Neural cell (in vitro differentiated cells): Measurements from ENCODE around the gene FILIP1L. TPM values are rescaled to one million over a fixed set of nuclear protein-coding genes. Genes with fewer than 3 reads are reported as not detected.
A peak's percentile ranks its signal among the peaks of the same experiment; 100 is the strongest.

Experiments used
- H2AFZ ChIP-seq: fragments of 200-600, 300-800 bp; sonication (generic), shearing (Covaris generic); 2 replicates; pipeline ENCODE4 v1.6.0; 2014; ENCODE audit warnings: low read depth, mild to moderate bottlenecking, antibody characterized with exemption, low read length, moderate library complexity
- H3F3A ChIP-seq: fragments of 200-600 bp; shearing (Covaris generic); 2 replicates; pipeline ENCODE4 v1.6.1; 2016; ENCODE audit warnings: mild to moderate bottlenecking, moderate library complexity, mixed read lengths, antibody characterized with exemption, low read length; ENCODE audit not compliant: insufficient read depth, poor library complexity, severe bottlenecking
- H3K27ac ChIP-seq: fragments of 200-600, 300-800 bp; sonication (generic), shearing (Covaris generic); 2 replicates; pipeline ENCODE4 v1.5.1; 2014; ENCODE audit warnings: mild to moderate bottlenecking, low read length, moderate library complexity
- H3K27me3 ChIP-seq: fragments of 300-800, 200-600 bp; sonication (generic), shearing (Covaris generic); 2 replicates; pipeline ENCODE4 v1.6.0; 2014; ENCODE audit warnings: mild to moderate bottlenecking, low read depth, low read length, moderate library complexity; ENCODE audit not compliant: insufficient read depth
- H3K36me3 ChIP-seq: fragments of 300-800, 200-600 bp; sonication (generic), shearing (Covaris generic); 2 replicates; pipeline ENCODE4 v1.5.1; 2014; ENCODE audit warnings: mild to moderate bottlenecking, antibody characterized with exemption, low read length, moderate library complexity; ENCODE audit not compliant: insufficient read depth
- H3K4me2 ChIP-seq: fragments of 300-800, 200-600 bp; sonication (generic), shearing (Covaris generic); 2 replicates; pipeline ENCODE4 v1.6.0; 2014; ENCODE audit warnings: mild to moderate bottlenecking, low read length
- H3K4me3 ChIP-seq: fragments of 300-800, 200-600 bp; sonication (generic), shearing (Covaris generic); 2 replicates; pipeline ENCODE4 v1.5.1; 2014; ENCODE audit warnings: mild to moderate bottlenecking, low read length, moderate library complexity
- H3K79me2 ChIP-seq: fragments of 200-600 bp; shearing (Covaris generic); replicated peaks from 2 replicates; pipeline ENCODE4 v1.6.0; 2014; ENCODE audit warnings: mild to moderate bottlenecking, low read length, moderate library complexity; ENCODE audit not compliant: insufficient read depth
- H3K9ac ChIP-seq: fragments of 300-800, 200-600 bp; sonication (generic), shearing (Covaris generic); 2 replicates; pipeline ENCODE4 v1.6.1; 2016; ENCODE audit warnings: mild to moderate bottlenecking, low read length, mixed read lengths
- H3K9me2 ChIP-seq: fragments of 200-600 bp; shearing (Covaris generic); 2 replicates; pipeline ENCODE4 v1.6.1; 2016; ENCODE audit warnings: mild to moderate bottlenecking, low read length, mixed read lengths; ENCODE audit not compliant: insufficient read depth
- H3K9me3 ChIP-seq: fragments of 200-600, 300-800 bp; sonication (generic), shearing (Covaris generic); 2 replicates; pipeline ENCODE4 v1.6.1; 2016; ENCODE audit warnings: mild to moderate bottlenecking, mixed run types, low read length, moderate library complexity, mixed read lengths
- H4K20me1 ChIP-seq: fragments of 200-600 bp; shearing (Covaris generic); 2 replicates; pipeline ENCODE4 v1.6.1; 2016; ENCODE audit warnings: mild to moderate bottlenecking, mixed run types; ENCODE audit not compliant: insufficient read depth
- CTCF ChIP-seq: fragments of 450-650 bp; IDR thresholded peaks from 2 replicates; pipeline ENCODE4 v1.5.1; 2014; ENCODE audit warnings: antibody characterized with exemption, mild to moderate bottlenecking, moderate library complexity; ENCODE audit not compliant: poor library complexity, severe bottlenecking
- EP300 ChIP-seq: fragments of 450-650 bp; conservative IDR thresholded peaks from 2 replicates; pipeline ENCODE4 v1.6.1; 2014; ENCODE audit warnings: antibody characterized with exemption, mild to moderate bottlenecking, moderate library complexity; ENCODE audit not compliant: poor library complexity, severe bottlenecking
- EZH2 ChIP-seq: fragments of 200-600, 300-800 bp; shearing (Covaris generic), sonication (generic); IDR thresholded peaks from 2 replicates; pipeline ENCODE4 v1.6.1; 2014; ENCODE audit warnings: antibody characterized with exemption, low read length, borderline replicate concordance, mild to moderate bottlenecking; ENCODE audit not compliant: insufficient read depth, poor library complexity, severe bottlenecking
- MXI1 ChIP-seq: fragments of 450-650 bp; conservative IDR thresholded peaks from 2 replicates; pipeline ENCODE4 v1.6.1; 2014; ENCODE audit warnings: antibody characterized with exemption, mild to moderate bottlenecking; ENCODE audit not compliant: poor library complexity, severe bottlenecking
- POLR2AphosphoS5 ChIP-seq: IDR thresholded peaks from 2 replicates; pipeline ENCODE4 v1.6.1; 2012
- RAD21 ChIP-seq: fragments of 450-650 bp; conservative IDR thresholded peaks from 2 replicates; pipeline ENCODE4 v1.6.1; 2014; ENCODE audit warnings: antibody characterized with exemption, mild to moderate bottlenecking, moderate library complexity
- REST ChIP-seq: IDR thresholded peaks from 2 replicates; pipeline ENCODE4 v1.6.1; 2012; ENCODE audit warnings: borderline replicate concordance
- SMC3 ChIP-seq: fragments of 450-650 bp; conservative IDR thresholded peaks from 2 replicates; pipeline ENCODE4 v1.6.1; 2014; ENCODE audit warnings: antibody characterized with exemption, mild to moderate bottlenecking, moderate library complexity; ENCODE audit not compliant: poor library complexity
- TAF1 ChIP-seq: IDR thresholded peaks from 2 replicates; pipeline ENCODE4 v1.6.1; 2012; ENCODE audit warnings: low read depth
- polyA plus RNA-seq: library from polyadenylated mRNA; depleted of rRNA; stranded (reverse); fragments of >200 nt; gene quantifications from 2 replicates; pipeline ENCODE4 v1.2.3, GENCODE V29; 2014

The FILIP1L gene
- polyA plus RNA-seq, 1 donor from 2014 or later = 0.27 TPM

GRCh38 chr3:99858469-99858868 lies 255.8 kb downstream of the FILIP1L start:
- no peak overlapping the region for H3K4me2 ChIP-seq
- H3K9me3 ChIP-seq = no peaks in the 10 kb centered on the region
- no peaks in the 10 kb centered on the region for H3K79me2 ChIP-seq
- peak overlapping the region; percentile 13 for H3K27ac ChIP-seq
- H3K27me3 ChIP-seq = no peaks in the 10 kb centered on the region
- no peaks in the 10 kb centered on the region for H4K20me1 ChIP-seq
- peak; percentile 18 for TF ChIP-seq POLR2AphosphoS5
- no peak for TF ChIP-seq RAD21
- no peak for TF ChIP-seq EZH2
- TF ChIP-seq EP300 = peak; percentile 21
- no peak for TF ChIP-seq CTCF
- TF ChIP-seq SMC3 = no peak
- H2AFZ ChIP-seq = no peak overlapping the region
- H3K9ac ChIP-seq = no peak overlapping the region
- H3K4me3 ChIP-seq = no peak overlapping the region
- no peaks in the 10 kb centered on the region for H3K9me2 ChIP-seq
- no peaks in the 10 kb centered on the region for H3K36me3 ChIP-seq
- no peaks in the 10 kb centered on the region for H3F3A ChIP-seq

GRCh38 chr3:99857278-99857677 lies 257.0 kb downstream of the FILIP1L start:
- Histone ChIP-seq H3K27me3 (no peaks in the 10 kb centered on the region), H4K20me1 (no peaks in the 10 kb centered on the region)
- no peak for TF ChIP-seq SMC3
- no peak for TF ChIP-seq EZH2
- no peak for TF ChIP-seq POLR2AphosphoS5
- TF ChIP-seq RAD21 = no peak

GRCh38 chr3:99856437-99857220 lies 257.7 kb downstream of the FILIP1L start:
- TF ChIP-seq RAD21 (no peak), EZH2 (no peak), TAF1 (no peak), CTCF (no peak), MXI1 (no peak), SMC3 (no peak), POLR2AphosphoS5 (no peak), EP300 (no peak), REST (no peak)
- no peaks in the 10 kb centered on the region for H3K27me3 ChIP-seq
- H3K27ac ChIP-seq = no peak overlapping the region
- no peak overlapping the region for H2AFZ ChIP-seq
- H3K79me2 ChIP-seq = no peaks in the 10 kb centered on the region
- H3K4me3 ChIP-seq = no peak overlapping the region
- H4K20me1 ChIP-seq = no peaks in the 10 kb centered on the region
- H3K9ac ChIP-seq = no peak overlapping the region
- H3K4me2 ChIP-seq = no peak overlapping the region
- no peaks in the 10 kb centered on the region for H3K9me3 ChIP-seq
- no peaks in the 10 kb centered on the region for H3K36me3 ChIP-seq
- H3F3A ChIP-seq = no peaks in the 10 kb centered on the region
- no peaks in the 10 kb centered on the region for H3K9me2 ChIP-seq

More at GRCh38 chr3:99857278-99857677, 257.0 kb downstream of the FILIP1L start:
- Histone ChIP-seq H2AFZ (no peak overlapping the region), H3K9ac (no peak overlapping the region), H3K4me2 (no peak overlapping the region), H3K9me3 (no peaks in the 10 kb centered on the region), H3K9me2 (no peaks in the 10 kb centered on the region), H3F3A (no peaks in the 10 kb centered on the region), H3K79me2 (no peaks in the 10 kb centered on the region), H3K36me3 (no peaks in the 10 kb centered on the region), H3K27ac (no peak overlapping the region), H3K4me3 (no peak overlapping the region)
